ENCODE results near the gene DLX1. TPM values are rescaled to one million over a fixed set of nuclear protein-coding genes. Genes with fewer than 3 reads are reported as not detected.
"Not testable (repeated sequence)": the region's sequence is repeated elsewhere in the genome, so short reads cannot be mapped to it uniquely, and the experiment has no call there.

Gene DLX1
- total RNA-seq, 1 experiment from 2014 or later, result 4.6 TPM

GRCh38 chr2:172063446-172063845, 21.9 kb upstream of the DLX1 start:
- DNase-seq (ENCODE audit: low read depth), result no peak

GRCh38 chr2:172065111-172065510, 20.2 kb upstream of the DLX1 start:
- no peak for DNase-seq (ENCODE audit: low read depth)

DNA sequence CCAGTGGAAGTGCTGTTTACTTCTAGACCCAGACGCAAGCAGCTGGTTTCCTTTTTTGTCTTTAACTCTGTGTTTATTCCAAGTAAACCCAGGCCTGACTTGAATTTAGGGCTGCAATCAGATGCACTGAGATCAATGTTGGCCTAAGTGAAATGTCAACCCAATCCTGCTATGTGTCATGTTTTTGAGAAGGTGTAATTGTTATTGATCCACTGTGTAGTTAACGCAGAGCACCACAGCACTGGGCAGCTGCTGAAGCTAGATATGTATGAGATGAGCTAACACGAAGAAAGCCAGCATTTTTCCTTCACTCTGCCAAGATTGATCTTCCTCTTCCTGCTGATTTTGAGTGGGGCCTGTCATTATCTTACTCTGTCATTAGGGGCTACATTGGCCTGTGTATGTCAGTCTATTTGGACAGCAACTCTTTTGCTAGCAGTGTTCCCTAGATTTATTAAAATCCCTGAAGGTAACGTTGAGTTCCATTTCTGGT, 18.9 kb upstream of the DLX1 start:
- DNase-seq (ENCODE audit: low read depth), result no peak

DNA sequence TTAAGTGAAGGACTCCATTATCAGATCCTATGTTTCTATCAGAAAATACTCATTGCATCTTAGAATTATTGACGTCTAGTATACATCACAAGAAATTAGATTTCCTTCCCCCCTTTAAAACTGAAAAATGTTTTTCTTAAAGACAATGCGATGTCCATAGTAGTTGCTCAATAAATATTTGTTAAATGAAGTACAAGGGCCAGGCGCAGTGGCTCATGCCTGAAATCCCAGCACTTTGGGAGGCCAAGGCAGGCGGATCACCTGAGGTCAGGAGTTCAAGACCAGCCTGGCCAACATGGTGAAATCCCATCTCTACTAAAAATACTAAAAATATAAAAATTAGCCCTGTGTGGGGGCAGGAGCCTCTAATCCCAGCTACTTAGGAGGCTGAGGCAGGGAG, 17.4 kb upstream of the DLX1 start:
- not testable (repeated sequence) for DNase-seq (ENCODE audit: low read depth)

- DNase-seq (ENCODE audit: low read depth), result no peak
These were observed 14.4 kb upstream of the DLX1 start for GRCh38 chr2:172070936-172071335.

GRCh38 chr2:172072303-172072702, 13.0 kb upstream of the DLX1 start:
- no peak for DNase-seq (ENCODE audit: low read depth)

GRCh38 chr2:172072706-172073105, 12.6 kb upstream of the DLX1 start:
- DNase-seq (ENCODE audit: low read depth), result no peak

- DNase-seq (ENCODE audit: low read depth), result no peak
These were observed 11.8 kb upstream of the DLX1 start for GRCh38 chr2:172073518-172073917.

DNA sequence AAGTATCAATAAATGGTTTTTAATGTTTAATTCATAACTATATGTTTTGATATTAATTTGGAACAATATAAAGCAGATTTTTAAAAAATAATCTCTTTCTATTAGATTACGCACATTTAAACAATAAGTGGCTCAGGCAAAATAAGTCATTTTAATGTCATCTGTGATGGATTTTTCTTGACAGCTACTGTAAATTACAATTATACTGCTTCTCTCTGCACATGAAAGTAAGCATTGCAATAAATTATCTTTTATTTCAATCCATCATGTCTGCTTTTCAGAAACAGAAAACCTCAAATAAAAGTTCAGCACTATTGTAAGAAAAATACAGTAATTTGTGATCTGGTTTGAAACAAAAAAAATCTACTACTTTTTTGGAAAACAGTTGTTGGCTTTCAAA, 11.1 kb upstream of the DLX1 start:
- no peak for DNase-seq (ENCODE audit: low read depth)

- DNase-seq (ENCODE audit: low read depth), result no peak
These were observed 5.9 kb upstream of the DLX1 start for GRCh38 chr2:172079416-172079815.

DNA sequence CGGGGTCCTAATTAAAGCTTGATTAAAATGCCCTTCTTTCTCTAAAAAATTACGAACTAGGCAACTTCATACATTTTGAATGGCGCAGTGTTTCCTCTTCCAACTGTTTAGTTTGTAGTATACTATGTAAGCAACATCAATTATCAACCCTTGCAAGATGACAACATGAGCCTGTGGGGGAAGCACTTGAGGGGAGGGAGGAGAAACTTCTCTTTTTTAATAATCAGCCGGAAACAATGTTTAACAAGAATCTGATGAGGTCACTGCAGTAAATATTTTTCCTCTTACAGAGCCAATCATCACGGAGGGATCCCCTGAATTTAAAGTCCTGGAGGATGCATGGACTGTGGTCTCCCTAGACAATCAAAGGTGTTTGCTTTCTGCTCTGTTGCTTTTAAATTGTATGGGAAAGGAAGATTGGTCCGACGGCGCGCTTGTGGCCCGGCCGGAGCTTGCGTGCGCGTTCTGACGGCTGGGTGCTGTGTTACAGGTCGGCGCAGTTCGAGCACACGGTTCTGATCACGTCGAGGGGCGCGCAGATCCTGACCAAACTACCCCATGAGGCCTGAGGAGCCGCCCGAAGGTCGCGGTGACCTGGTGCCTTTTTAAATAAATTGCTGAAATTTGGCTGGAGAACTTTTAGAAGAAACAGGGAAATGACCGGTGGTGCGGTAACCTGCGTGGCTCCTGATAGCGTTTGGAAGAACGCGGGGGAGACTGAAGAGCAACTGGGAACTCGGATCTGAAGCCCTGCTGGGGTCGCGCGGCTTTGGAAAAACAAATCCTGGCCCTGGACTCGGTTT, 5.3 kb upstream of the DLX1 start:
- DNase-seq (ENCODE audit: low read depth), result no peak

DNA sequence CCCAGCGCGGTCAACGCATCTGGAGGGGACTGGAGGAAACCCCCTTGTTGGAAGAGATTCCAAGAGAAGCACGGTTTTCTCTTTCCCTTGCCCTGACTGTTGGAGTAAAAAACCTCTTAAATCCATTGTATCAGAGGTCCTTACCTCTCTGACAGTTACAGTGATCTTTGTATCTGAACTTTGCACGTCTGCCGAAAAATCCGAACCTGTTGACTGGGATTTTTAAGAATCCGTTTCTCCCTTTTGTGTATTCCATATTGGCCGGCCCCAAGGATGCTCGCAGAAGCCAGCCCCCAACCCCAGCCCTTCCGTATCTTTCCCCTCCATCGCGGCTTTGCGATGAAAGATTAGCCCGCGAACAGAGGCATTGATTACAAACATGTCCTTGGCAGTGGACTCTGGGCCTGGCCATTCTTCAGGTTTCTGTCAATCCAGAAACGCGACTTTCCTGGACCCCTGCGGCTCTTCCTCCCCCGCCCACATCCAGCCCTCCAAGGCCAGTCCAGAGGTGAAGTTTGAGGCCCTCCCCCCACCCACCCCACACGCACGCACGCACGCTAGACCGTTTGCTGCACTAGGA, 4.6 kb upstream of the DLX1 start:
- DNase-seq (ENCODE audit: low read depth), result no peak

DNA sequence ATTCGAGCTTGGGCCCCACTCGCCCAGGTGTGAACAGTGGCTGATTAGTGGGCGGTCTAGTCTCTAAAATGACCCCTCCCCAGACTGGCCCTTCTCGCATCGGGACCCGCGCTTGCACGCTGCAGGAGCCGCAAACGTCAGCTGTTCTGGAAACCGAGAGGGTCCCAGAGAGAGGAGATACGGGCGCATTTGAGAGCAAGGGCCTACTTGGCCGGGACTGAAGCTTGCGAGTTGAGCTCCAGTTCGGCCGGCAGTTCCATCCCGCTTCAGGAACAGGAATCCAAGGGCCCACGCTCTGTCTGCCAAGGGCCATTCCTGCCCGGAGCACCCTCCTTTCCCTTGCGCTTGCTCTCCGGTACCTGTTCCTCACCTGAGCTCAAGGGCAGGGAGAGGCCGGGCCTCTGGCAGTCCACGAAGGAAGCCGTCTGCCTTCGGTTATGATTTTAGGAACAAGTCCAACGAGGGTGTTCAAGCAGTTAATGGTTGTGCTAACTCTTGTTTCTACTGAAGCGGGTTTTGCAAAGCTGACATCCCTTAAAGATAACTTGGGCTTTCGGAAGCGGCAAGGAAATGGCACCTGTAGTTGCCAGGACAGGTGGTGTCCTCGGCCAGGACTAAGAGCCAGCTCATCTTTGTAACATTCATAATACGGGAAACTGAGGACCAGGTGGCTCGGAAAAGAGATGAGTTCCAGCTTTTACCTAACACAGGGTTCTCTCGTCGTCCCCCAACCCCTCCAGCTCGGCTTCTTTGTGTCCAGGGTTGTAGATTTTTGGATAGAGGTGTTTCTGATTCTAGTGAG, 3.9 kb upstream of the DLX1 start:
- no peak for DNase-seq (ENCODE audit: low read depth)

DNA sequence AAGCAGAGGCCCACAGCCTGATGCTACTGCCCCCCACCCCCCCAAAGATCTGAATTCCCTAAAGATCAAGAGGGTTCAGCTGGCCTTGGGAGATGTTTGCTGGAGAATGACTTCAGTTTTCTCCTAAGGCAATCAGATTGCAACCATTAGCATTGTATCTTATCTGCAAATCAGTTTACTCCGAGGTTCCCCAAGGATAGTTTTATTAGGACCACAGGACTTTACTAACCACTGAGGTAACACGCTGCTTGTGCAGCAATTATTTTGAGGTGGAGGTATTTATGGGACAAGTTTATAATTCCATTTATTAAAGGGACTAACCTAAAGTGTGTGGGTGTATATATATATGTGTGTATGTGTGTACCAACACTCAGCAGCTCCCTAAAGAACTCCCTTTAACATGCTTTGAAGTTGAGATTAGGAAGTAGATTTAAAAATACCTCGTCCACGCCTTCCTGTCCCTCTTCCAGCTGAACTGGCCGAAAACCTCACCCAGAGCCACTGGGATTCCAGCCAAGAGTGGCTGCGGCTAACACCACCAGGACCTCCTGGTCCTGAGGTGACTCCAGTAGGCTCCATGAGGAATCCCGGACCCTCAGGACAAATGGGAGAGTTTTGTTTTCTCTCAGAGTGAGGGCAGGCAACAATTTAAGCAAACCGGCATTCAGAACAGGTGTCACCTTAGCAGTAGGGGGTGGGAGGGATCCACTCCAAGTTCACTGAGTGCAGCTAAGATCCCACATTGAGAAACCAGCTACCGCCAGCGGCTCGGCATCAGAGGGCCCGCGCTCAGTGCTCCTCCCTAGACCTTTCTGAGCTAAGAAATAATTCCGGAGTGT, 3.0 kb upstream of the DLX1 start:
- no peak for DNase-seq (ENCODE audit: low read depth)

DNA sequence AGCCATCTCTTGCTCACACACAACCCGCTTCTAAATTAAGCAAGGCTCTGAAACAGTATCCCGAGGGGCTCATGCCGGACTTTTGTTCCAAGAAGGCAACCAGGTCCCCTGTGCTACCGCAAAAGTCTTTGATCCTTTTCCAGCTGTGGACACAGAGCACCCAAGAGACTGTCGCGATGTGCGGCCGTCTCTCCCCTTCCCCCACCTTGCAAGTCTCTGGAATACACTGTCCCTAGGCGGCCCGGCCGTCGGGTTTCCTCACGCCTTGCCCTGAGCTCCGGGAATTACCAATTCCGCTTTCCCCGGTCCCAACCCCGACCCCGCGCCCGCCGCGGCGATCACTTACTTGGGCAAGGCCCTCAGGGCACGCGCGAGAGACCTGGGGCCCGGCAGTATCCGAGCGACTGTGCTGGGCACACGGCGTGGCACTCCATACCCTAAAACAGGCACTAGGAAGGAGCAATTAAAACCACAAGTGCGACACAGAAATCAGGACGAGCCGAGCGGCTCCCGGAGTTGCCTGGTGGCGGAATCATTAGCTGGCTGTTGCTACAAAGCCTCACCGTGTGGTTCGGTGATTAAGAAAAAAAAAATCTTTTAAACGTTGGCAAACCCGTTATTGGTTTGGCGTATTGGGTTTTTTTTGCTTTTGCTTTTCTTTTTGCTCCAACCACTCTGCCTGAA, 2.2 kb upstream of the DLX1 start:
- no peak for DNase-seq (ENCODE audit: low read depth)

- DNase-seq (ENCODE audit: low read depth), result no peak
These were observed 1.5 kb upstream of the DLX1 start for GRCh38 chr2:172083628-172084394.

DNA sequence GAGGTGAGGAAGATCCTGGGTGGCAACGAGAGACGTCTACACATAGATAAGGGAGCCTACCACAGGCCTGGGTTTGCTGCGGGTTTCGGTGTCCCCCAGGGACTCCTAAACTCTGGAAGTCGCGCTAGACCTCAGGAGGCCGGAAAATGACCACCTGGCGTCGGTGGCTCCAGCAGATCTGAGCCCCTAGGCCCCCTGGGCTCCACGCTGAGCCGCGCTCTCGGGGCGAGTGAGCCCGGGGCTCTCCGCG, 987 bp upstream of the DLX1 start:
- no peak for DNase-seq (ENCODE audit: low read depth)

DNA sequence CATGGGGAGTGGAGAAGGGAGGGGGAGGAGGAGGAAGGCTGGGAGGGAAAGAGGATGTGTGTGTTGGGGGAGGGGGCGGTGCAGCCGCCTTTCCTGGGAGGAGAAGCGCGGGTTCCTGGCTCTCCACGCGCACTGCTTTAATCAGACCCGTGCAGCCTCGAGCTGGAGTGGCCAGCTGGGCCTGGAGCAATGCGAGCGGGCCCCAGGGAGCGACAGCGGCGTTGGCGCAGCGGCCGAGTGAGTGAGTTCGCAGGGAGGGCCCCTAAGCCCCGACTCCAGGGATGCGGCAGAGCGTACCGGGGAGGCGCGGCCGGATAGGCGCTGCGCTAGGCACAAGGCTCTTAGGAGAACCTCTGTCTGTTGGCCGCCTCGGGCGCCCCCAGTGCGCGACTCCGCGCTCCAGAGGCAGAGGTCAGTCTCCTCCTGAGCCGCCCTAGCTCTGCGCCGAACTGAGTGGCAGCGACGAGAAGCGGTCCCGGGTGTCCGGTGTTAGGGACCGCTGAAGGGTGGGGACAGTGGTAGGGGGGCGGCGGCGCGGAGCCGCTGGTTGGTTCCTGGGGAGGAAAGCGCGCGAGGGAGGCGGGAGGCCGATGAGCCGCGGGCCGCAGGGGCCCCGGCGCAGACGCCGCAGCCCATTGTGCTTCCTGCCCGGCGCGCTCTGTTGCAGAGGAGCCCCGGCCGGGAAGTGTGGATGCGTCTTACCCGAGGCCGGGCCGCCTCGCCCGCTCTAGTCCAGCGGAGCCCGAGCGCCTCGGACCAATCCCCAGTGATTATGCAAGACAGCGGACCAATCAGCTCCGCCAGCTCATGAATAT, 455 bp upstream of the DLX1 start:
- peak; percentile 97 for DNase-seq (ENCODE audit: low read depth)

Measured in LHCN-M2 (cell line).